IPS-11a (cell line): Measurements from ENCODE around the gene KRTAP6-2.

ENCODE experiments used
- H3K4me3 ChIP-seq: one replicate; pipeline ENCODE4 v1.5.1; 2013; ENCODE audit warnings: low read depth, low read length, control low read depth

KRTAP6-2 gene

GRCh38 chr21:30577766-30578165 lies 20.9 kb downstream of the KRTAP6-2 start:
- no peak overlapping the region for H3K4me3 ChIP-seq

GRCh38 chr21:30567617-30568016 lies 31.1 kb downstream of the KRTAP6-2 start:
- no peak overlapping the region for H3K4me3 ChIP-seq

GRCh38 chr21:30563630-30564029 lies 35.1 kb downstream of the KRTAP6-2 start:
- no peak overlapping the region for H3K4me3 ChIP-seq

- H3K4me3 ChIP-seq: no peak overlapping the region
These were observed 35.6 kb downstream of the KRTAP6-2 start for GRCh38 chr21:30563072-30563471.

DNA sequence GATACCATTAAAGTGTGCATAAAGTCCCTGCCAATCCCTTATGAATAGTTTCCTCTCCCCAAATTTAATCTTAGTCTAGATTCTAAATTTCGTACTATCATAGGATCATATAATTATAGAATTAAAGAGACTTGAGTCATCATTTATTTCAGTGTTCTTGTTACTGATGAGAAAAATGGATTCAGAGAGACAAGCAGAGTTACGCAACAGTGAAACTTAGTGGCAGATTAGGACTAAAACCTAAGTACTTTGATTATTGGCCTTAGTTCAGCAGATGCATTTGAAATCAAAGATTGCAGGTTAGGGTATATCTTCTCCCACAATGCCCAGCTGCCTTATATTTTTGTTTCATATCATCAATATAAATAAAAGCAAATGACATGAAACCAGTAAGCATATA lies 36.7 kb downstream of the KRTAP6-2 start:
- H3K4me3 ChIP-seq: no peak overlapping the region

DNA sequence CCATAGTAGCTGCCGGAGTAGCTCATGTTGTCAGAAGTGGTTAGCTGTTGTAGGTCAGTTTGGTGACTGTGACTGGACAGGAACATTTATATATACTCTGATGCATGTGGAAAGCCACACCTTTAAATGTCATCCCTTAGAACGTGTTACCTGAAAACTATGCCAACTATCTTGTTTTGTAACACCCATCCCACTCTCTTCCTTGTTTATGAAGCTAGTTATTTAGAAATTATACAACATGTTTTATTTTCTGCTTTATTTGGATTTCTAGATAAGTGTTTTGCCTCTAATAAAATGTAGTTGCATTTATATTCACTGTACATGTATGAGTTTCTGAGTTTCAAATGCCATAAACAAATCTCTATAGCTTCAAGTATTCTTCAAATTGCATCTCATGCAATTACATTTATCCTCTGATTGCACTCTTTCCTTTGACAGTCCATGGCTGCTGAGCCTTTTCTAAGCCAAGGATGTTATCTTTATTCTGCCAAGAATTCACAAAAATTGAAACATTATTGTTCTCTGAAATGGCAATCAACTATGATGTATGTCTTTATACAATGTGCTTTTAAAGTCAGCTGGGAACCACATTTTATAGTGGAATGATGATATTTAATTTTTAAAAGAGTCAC lies 37.3 kb downstream of the KRTAP6-2 start, which contains the start of gene KRTAP19-7:
KRTAP19-7 (minus strand) TSS at position 51 of the 632 bp plus-strand sequence; CDS start at position 26, 25 bp downstream.
- H3K4me3 ChIP-seq: no peak within 1 kb of the TSS

- H3K4me3 ChIP-seq: no peak overlapping the region
These were observed 43.6 kb downstream of the KRTAP6-2 start for GRCh38 chr21:30555095-30555494.

DNA sequence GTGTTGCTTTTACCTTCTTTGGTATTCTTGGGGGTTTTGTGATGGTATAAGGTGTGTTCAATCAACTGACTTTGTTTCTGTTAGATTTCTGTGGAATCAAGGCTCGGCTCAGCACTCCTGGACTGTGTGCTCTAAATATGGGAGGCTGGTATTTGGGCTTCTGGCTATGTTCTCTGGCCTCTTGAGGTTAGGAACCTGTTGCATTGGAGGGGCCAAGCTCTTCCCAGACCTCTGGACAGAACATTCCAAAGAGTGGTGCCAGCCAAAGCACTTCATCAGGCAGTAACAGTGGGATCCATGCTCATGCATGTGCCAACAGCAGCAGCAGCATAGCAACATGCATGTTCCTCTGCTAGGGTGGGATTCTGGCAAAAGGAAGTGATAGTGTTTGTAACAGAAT lies 45.9 kb downstream of the KRTAP6-2 start:
- no peak overlapping the region for H3K4me3 ChIP-seq
